Fibroblast of lung (primary cell): ENCODE data around the gene MYEOV. TPM values are rescaled to one million over a fixed set of nuclear protein-coding genes. Genes with fewer than 3 reads are reported as not detected.

Experiments
- DNase-seq, 2 donors: peaks; one replicate each; pipeline versions ENCODE4 v3.0.0 to v3.0.0-alpha.2; 2010; ENCODE audit warnings: low read depth in 2 of 2
- H2AFZ ChIP-seq: 2 replicates; pipeline ENCODE4 v1.5.1; 2012; ENCODE audit warnings: low read length, control low read depth, inconsistent platforms
- H3K27ac ChIP-seq: 2 replicates; pipeline ENCODE4 v1.5.1; 2011; ENCODE audit warnings: low read length, control low read depth; ENCODE audit not compliant: insufficient read depth
- H3K27me3 ChIP-seq: 2 replicates; pipeline ENCODE4 v1.5.1; 2011; ENCODE audit warnings: mild to moderate bottlenecking, low read length; ENCODE audit not compliant: control insufficient read depth, insufficient read depth
- H3K36me3 ChIP-seq: 2 replicates; pipeline ENCODE4 v1.5.1; 2011; ENCODE audit warnings: low read length; ENCODE audit not compliant: control insufficient read depth, insufficient read depth
- H3K4me1 ChIP-seq: 2 replicates; pipeline ENCODE4 v1.5.1; 2011; ENCODE audit warnings: low read length; ENCODE audit not compliant: control insufficient read depth, insufficient read depth; ENCODE audit errors: extremely low read depth
- H3K4me2 ChIP-seq: 2 replicates; pipeline ENCODE4 v1.5.1; 2011; ENCODE audit warnings: low read length, control low read depth; ENCODE audit not compliant: insufficient read depth; ENCODE audit errors: extremely low read depth
- H3K4me3 ChIP-seq, 4 experiments: fragments of 200-600 bp in 1 of 4; sonication (generic) in 1 of 4; replicated peaks in 1 of 4; 2 replicates each; pipeline ENCODE4 v1.5.1; 2011 to 2016; ENCODE audit warnings: low read length in 4 of 4, low read depth in 3 of 4, mild to moderate bottlenecking in 3 of 4, control low read depth in 2 of 4, inconsistent platforms in 1 of 4, mixed read lengths in 1 of 4; ENCODE audit not compliant: insufficient read depth in 1 of 4; ENCODE audit errors: control extremely low read depth in 1 of 4
- H3K79me2 ChIP-seq: 2 replicates; pipeline ENCODE4 v1.5.1; 2012; ENCODE audit warnings: mild to moderate bottlenecking, low read length, inconsistent platforms; ENCODE audit not compliant: control insufficient read depth, insufficient read depth
- H3K9ac ChIP-seq: 2 replicates; pipeline ENCODE4 v1.5.1; 2011; ENCODE audit warnings: mild to moderate bottlenecking, low read length, control low read depth; ENCODE audit not compliant: insufficient read depth
- H3K9me3 ChIP-seq: 2 replicates; pipeline ENCODE4 v1.5.1; 2012; ENCODE audit warnings: low read depth, low read length; ENCODE audit not compliant: control insufficient read depth, insufficient read depth
- H4K20me1 ChIP-seq: 2 replicates; pipeline ENCODE4 v1.5.1; 2011; ENCODE audit warnings: low read length; ENCODE audit not compliant: control insufficient read depth, insufficient read depth; ENCODE audit errors: extremely low read depth
- EZH2 ChIP-seq: IDR thresholded peaks from 2 replicates; pipeline ENCODE4 v1.5.1; 2012; ENCODE audit warnings: low read length, control low read depth, mild to moderate bottlenecking; ENCODE audit errors: missing control alignments
- polyA plus RNA-seq, 2 donors: library from polyadenylated mRNA; depleted of rRNA in 1 of 2; stranded (reverse) in 1 of 2; unstranded in 1 of 2; fragments of >200 nt; gene quantifications; 2 replicates each; pipeline ENCODE4 v1.2.1, GENCODE V29; 2011 to 2012; ENCODE audit warnings: missing spikeins in 1 of 2
- total RNA-seq: library from RNA; depleted of rRNA; stranded (reverse); fragments of >200 nt; gene quantifications from 2 replicates; pipeline ENCODE4 v1.2.1, GENCODE V29; 2014
- TF ChIP-seq, protein P1 (sequence below), 2 donors: IDR thresholded peaks in 1 of 2; conservative IDR thresholded peaks in 1 of 2; 1 replicate in 1 of 2; 2 replicates in 1 of 2; pipeline ENCODE4 v1.5.1; 2011 to 2012; ENCODE audit warnings: low read length in 2 of 2, control low read depth in 1 of 2, inconsistent platforms in 1 of 2, low read depth in 1 of 2, mild to moderate bottlenecking in 1 of 2

The MYEOV gene
- total and polyA plus RNA-seq, 2 donors (not counting 1 experiment from before 2014, with no cell fraction given): 1.2 to 7.3 TPM

DNA sequence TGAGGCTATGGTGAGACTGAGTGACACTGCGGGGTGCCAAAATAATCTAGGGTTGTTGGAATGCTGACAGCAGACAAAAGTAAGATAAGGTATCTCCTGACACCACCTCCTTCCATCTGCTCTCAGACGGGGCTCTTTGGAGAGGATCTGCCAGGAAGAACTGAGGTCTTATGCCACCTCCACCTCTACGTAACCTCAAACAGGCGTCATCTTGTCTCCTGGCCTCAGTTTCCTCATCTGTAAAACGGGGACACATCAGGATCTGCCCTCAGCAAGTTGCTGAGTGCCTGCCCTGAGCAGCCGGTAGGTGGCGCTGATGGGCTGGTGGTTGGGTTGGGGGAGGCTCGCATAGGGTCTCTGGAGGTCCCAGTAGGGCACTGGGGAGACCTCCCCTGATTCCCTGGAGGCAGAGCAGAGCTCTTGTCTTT is 1.7 kb upstream of the MYEOV start:
- Histone ChIP-seq H3K27me3 (no peaks in the 10 kb centered on the region), H3K36me3 (no peaks in the 10 kb centered on the region), H3K79me2 (no peaks in the 10 kb centered on the region), H3K4me2 (no peak overlapping the region), H3K9me3 (no peaks in the 10 kb centered on the region), H4K20me1 (no peaks in the 10 kb centered on the region), H3K4me3 (no peak overlapping the region), H3K9ac (no peak overlapping the region), H3K27ac (no peak overlapping the region), H2AFZ (no peak overlapping the region), H3K4me1 (peaks cover 11% of the 10 kb centered on the region)
- DNase-seq: peak in 1 of 2 donors; percentile 26
- TF ChIP-seq, protein P1, sequence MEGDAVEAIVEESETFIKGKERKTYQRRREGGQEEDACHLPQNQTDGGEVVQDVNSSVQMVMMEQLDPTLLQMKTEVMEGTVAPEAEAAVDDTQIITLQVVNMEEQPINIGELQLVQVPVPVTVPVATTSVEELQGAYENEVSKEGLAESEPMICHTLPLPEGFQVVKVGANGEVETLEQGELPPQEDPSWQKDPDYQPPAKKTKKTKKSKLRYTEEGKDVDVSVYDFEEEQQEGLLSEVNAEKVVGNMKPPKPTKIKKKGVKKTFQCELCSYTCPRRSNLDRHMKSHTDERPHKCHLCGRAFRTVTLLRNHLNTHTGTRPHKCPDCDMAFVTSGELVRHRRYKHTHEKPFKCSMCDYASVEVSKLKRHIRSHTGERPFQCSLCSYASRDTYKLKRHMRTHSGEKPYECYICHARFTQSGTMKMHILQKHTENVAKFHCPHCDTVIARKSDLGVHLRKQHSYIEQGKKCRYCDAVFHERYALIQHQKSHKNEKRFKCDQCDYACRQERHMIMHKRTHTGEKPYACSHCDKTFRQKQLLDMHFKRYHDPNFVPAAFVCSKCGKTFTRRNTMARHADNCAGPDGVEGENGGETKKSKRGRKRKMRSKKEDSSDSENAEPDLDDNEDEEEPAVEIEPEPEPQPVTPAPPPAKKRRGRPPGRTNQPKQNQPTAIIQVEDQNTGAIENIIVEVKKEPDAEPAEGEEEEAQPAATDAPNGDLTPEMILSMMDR (conservative IDR thresholded peaks at IDR 0.05 in 1 of 2, IDR thresholded peaks at IDR 0.05 in 1 of 2; ENCODE audit: low read depth in 1 of 2, low read length in 2 of 2): peak; percentile 80 to 85
- TF ChIP-seq EZH2: no peak

DNA sequence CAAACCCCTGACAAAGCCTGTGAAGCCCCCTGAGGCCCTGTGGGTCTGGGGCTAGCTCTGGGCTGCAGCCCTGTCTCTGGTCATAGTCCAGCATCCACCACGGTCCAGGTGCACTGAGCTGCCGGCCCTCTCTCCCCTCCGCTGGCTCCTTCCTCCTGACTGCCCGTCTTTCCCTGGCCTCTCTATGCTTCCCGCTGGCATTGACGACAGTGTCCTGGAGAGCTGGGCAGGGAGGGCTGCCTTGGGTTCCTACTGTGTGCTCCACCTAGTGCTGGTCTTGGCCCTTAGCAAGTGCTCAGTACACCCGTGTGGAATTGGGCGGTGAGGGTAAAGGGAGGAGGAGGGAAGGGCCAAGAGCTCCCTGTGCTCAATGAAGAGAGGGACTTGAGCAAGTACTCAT is 868 bp upstream of the MYEOV start:
- TF ChIP-seq, protein P1 (conservative IDR thresholded peaks at IDR 0.05 in 1 of 2, IDR thresholded peaks at IDR 0.05 in 1 of 2; ENCODE audit: low read depth in 1 of 2, low read length in 2 of 2): no peak
- TF ChIP-seq EZH2: no peak
- H3K4me2 ChIP-seq: no peak overlapping the region
- no peaks in the 10 kb centered on the region for H3K27me3 ChIP-seq
- H3K27ac ChIP-seq: no peak overlapping the region
- H3K9me3 ChIP-seq: no peaks in the 10 kb centered on the region
- H3K4me3 ChIP-seq: no peak overlapping the region
- H3K79me2 ChIP-seq: no peaks in the 10 kb centered on the region
- H3K9ac ChIP-seq: no peak overlapping the region
- H3K4me1 ChIP-seq: peaks cover 17% of the 10 kb centered on the region
- DNase-seq: no peak
- no peaks in the 10 kb centered on the region for H4K20me1 ChIP-seq
- no peaks in the 10 kb centered on the region for H3K36me3 ChIP-seq
- no peak overlapping the region for H2AFZ ChIP-seq

DNA sequence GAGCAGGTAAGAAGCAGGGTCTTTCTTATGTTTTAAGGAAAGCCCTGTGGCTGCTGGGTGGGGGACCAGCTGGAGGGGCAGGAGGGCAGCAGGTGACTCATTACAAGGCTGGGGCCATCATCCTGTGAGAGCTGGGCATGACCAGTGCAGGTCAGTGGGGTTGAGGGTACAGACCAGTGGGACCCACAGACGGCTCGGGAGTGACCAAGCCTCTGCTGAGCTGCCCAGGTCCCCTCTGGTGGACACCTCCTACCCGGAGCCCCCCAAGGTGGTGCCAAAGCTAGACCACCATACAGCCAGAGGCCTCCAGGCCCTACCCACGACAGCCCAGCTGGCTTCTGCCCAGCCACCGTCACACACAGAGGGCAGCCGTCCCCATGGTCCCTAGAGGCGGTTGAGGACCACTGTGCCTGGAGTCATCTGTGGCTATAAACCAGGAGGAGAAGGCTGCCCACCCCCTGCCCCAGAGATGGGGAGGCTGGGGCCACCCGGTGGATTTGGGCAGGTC is 670 bp downstream of the MYEOV start:
- Histone ChIP-seq H3K79me2 (peaks cover 4% of the 10 kb centered on the region), H3K27me3 (no peaks in the 10 kb centered on the region), H4K20me1 (no peaks in the 10 kb centered on the region), H3K36me3 (no peaks in the 10 kb centered on the region), H3K9ac (no peak overlapping the region), H3K4me2 (no peak overlapping the region), H3K9me3 (no peaks in the 10 kb centered on the region), H2AFZ (no peak overlapping the region), H3K27ac (no peak overlapping the region), H3K4me3 (no peak overlapping the region), H3K4me1 (peaks cover 30% of the 10 kb centered on the region)
- DNase-seq: no peak
- no peak for TF ChIP-seq EZH2
- TF ChIP-seq, protein P1 (conservative IDR thresholded peaks at IDR 0.05 in 1 of 2, IDR thresholded peaks at IDR 0.05 in 1 of 2; ENCODE audit: low read depth in 1 of 2, low read length in 2 of 2): no peak
